NCI-H2196 treated with DMSO at 0.1 percent for 48 hours (cell line): ENCODE data around the gene PDZK1IP1.
"Not testable (repeated sequence)": the region's sequence is repeated elsewhere in the genome, so short reads cannot be mapped to it uniquely, and the experiment has no call there.

ENCODE experiments used
- DNase-seq: peaks from one replicate; lab custom pipeline; 2025; ENCODE audit not compliant: unreplicated experiment; lab: John Stamatoyannopoulos, UW

The PDZK1IP1 gene

DNA sequence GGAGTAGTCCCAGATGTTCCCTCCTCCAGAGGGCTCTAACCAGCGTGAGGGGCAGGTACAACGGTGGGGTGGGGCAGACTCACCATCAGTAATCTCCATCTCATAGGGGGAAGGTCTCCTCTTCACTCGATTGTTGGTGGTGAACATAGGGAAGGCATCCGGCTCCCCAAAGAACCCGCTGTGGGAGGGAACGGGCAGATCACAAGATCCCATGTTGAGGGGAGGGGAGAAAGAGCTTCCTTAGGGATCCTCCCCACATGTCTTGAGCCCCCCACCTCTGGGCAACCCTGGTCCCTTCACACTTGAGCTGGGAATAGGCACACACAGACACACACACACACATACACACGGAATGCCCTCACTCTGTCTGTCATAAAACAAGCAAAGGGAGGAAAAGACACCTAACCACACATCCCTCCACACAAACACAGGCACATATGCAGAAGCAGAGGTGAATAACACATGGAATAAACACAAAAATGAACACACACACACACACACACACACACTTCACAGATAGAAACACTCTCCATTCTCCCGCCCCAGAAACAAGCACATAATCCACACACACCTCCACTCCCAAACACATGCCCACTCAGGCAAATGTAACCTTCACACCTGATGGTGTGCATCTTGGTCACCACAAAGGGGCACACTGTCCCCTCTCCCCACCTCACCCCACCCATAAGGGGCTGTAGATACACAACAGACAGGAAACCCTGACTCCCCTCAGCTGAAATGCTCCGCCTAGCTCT, 34.3 kb upstream of the PDZK1IP1 start:
- no peak for DNase-seq

GRCh38 chr1:47223174-47223920, 33.5 kb upstream of the PDZK1IP1 start:
- no peak for DNase-seq

- no peak for DNase-seq
These were observed 32.6 kb upstream of the PDZK1IP1 start for GRCh38 chr1:47222476-47222875.

DNA sequence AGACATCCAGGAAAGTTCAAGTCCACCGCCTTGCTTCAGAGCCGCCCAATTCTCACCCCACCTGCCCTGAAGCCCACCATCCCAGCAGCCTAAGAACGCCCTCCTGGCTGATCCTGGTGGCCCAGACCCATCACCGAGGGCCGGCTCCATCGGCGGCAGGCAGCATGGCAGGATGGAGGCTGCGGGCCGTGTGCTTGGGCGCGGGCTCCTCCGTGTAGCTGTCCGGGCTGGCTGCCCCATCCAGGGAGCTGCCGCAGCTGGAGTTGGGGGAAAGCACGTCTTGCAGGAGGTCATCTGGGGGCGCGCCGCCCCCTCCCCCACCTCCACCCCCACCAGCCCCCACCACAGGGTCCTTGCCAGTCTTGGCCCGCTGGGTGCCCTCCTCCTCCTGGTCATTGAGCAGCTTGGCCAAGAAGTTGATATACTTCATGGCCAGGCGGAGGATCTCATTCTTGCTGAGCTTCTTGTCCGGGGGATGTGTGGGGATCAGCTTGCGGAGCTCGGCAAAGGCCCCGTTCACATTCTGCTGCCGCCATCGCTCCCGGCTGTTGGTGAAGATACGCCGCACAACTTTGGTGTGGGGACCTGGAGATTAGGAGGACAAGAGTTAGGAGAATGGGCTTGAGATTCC, 29.9 kb upstream of the PDZK1IP1 start:
- DNase-seq = no peak

GRCh38 chr1:47219001-47219400, 29.2 kb upstream of the PDZK1IP1 start:
- no peak for DNase-seq

DNA sequence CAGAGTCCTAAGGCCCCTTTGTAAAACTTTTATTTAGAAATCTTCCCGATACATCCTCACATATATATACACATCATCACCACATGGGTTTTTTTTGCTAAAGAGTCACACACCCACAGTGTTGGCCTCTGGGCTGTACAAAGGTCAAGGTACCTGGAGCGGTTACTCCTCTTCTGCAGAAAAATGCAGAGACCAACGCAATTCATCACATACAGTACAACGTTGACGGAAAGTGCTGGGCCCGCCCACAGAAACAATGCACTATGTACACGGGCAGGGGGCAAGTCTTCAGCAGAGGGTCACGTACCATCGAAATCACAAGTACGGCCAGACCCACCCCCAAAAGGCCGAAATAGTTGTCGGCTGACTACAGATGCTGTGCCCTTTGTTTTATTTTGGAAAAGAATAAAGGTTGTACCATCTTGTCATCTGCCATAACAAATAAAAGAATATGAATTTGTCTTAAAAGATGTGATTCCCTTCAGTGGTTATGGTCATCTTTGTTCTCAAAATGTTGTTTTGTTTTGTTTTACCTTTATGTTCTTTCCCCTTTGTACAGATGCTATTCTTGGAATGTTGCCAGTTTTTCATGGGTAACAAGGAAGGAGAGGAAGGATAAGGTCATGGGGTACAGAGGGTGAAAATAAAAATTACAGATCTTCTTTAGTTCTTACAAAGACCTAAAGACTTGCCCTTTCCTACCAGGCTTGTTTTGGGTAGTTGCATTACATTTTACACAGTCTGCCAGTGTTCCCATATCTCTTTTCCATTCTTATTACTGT, 26.6 kb upstream of the PDZK1IP1 start:
- no peak for DNase-seq

DNA sequence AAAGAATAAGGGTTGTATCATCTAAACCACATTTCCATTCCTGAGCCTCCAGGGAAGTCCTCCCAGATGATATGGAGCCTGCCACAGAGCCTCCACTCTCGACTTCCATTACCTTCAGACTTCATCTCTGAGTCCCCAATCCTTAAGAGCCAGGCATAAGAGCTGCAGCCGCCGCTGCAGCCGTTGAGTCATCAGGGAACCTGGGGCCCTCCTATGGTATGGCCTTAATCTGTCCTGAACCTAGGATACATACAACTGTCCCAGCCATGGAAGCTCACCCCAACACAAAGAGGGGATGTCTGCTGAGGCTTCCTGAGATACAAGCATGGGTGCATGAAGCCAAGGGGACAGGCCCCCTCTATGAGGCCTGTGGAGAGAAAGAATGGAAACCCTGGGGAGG, 25.9 kb upstream of the PDZK1IP1 start:
- no peak for DNase-seq

- DNase-seq = no peak
These were observed 24.7 kb upstream of the PDZK1IP1 start for GRCh38 chr1:47214549-47214948.

GRCh38 chr1:47213230-47213963, 23.6 kb upstream of the PDZK1IP1 start:
- DNase-seq = no peak

DNA sequence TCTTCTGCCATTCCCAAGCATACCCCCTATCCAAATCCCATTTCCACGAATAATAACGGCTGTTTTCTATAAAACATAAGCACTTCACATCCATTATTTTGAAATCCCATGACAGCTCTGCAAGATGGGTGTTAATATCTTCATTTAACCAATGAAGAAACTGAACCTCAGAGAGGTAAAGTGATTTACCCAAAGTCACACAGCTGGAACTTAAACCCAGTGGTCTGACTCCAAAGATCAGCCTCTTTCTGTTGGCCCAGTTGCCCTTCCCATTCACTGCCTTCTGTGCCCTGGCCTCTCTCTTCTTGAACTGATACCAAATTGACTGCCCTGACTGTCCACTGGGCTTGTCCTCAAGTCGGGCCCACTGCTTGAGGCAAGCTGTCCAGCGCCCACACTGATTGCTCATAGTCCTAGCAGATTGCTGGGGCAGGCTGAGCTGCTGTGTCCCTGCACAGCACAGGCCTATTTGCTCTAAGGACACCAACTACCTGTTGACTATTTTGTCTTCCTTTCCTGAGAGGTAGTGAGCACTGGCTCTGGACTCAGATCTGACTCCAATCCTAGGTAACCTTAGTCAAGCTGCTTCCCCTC, 22.9 kb upstream of the PDZK1IP1 start:
- DNase-seq = no peak

GRCh38 chr1:47211796-47212269, 22.0 kb upstream of the PDZK1IP1 start:
- DNase-seq = no peak

- DNase-seq = no peak
These were observed 20.8 kb upstream of the PDZK1IP1 start for GRCh38 chr1:47210666-47211065.

DNA sequence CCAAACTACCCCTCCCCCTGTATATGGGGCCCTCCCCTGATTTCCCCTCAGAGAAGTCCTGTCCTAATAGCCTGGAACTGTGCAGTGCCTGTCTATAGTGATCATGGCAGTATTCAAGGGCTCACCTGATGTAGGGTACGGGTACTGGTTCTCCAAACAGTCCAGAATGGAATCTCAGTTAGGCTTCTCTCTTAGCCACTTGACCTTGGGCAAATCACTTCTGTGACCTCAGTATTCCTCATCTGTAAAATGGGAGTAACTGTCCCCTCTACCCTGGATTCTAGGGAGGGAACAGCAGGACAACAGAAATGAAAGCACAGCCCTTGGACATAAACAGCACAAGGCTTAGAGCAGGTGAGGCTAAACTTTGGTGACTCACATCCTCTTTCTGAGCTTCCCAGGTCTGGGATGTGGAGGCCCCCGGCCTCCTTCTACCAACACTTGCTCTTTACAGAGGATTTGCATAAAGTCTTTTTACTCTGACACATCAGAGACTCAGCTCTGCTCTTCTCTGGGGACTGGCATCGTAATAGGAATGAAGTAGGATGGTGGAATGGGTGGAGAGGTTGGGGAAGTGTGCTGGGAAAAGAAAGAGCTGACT, 20.0 kb upstream of the PDZK1IP1 start:
- DNase-seq = no peak

- no peak for DNase-seq
These were observed 19.3 kb upstream of the PDZK1IP1 start for GRCh38 chr1:47209091-47209490.

DNA sequence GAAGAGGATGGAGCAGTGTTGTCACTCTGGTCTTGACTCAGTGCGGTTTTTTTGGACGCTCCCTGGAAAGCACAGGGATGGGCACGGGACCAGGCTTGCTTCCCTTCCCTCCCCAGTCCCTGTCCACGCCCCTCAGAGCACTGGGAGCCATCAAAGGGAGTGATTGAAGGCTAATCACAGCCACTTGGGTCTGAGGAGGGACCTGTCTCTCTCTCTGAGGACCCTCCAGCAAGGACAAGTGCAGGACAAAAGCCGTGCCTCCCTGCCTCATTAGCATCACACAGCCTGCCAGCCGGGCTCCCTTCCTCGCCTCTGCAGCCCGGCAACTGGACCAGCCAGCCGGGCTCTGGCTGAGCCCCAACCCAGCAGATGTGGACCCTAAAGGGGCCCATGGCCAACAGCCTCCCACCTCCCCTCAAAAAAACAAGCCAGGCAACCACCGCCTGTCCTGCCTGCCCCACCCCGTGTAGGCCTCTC, 18.6 kb upstream of the PDZK1IP1 start:
- no peak for DNase-seq

GRCh38 chr1:47207803-47208373, 18.1 kb upstream of the PDZK1IP1 start:
- DNase-seq = no peak

- DNase-seq = no peak
These were observed 16.1 kb upstream of the PDZK1IP1 start for GRCh38 chr1:47205918-47206317.

DNA sequence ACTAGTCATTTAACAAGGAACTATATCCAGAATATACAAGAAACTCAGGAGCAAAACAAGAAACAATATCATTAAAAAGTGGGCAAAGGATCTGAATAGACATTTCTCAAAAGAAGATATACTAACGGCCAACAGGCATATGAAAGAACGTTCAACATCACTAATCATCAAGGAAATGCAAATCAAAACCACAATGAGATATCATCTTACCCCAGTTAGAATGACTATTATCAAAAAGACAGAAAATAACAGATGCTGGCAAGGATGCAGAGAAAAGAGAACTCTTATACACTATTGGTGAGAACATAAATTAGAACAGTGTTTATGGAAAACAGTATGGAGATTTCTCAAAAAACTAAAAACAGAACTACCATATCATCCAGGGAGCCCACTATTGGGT, 13.7 kb upstream of the PDZK1IP1 start:
- DNase-seq = not testable (repeated sequence)

DNA sequence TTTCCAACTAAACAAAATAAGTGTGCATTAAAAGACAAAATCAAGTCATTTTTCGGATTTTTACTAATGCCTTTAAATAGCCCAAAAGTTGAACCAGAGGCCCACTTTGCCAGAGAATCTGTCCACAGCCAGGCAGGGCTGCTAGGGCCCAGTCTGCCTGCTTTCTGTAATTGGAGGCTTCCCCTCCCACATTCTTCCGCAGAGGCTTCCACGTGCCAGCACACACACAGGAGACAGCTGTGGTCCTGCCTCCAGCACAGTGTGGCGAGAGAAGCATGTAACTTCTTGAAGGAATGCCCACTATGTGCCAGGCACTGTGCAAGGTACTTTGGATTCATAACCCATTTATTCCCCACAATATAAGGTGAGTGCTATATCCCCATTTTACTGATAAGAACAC, 11.3 kb upstream of the PDZK1IP1 start:
- no peak for DNase-seq
